ENCODE results near the gene GMDS.

Gene GMDS

GRCh38 chr6:1624851-1625781 is 620.3 kb downstream of the GMDS start:
- peaks cover 27% of the 10 kb centered on the region for H3K36me3 Mint-ChIP-seq (ENCODE audit: low read depth)
- H3K4me1 Mint-ChIP-seq (ENCODE audit: low read depth) = peaks cover 15% of the 10 kb centered on the region
- no peak overlapping the region for H3K27ac Mint-ChIP-seq
- H3K4me3 Mint-ChIP-seq = peak overlapping the region; percentile 78
- H3K27me3 Mint-ChIP-seq = peaks cover 67% of the 10 kb centered on the region
- no peaks in the 10 kb centered on the region for H3K9me3 Mint-ChIP-seq

GRCh38 chr6:1624058-1624850 is 621.2 kb downstream of the GMDS start:
- Mint-ChIP-seq H3K9me3 (no peaks in the 10 kb centered on the region), H3K27ac (no peak overlapping the region), H3K4me1 (ENCODE audit: low read depth) (peaks cover 15% of the 10 kb centered on the region), H3K36me3 (ENCODE audit: low read depth) (peaks cover 27% of the 10 kb centered on the region), H3K4me3 (peak overlapping the region; percentile 78), H3K27me3 (peaks cover 67% of the 10 kb centered on the region)

GRCh38 chr6:1623769-1624057 is 621.7 kb downstream of the GMDS start:
- Mint-ChIP-seq H3K36me3 (ENCODE audit: low read depth) (peaks cover 27% of the 10 kb centered on the region), H3K27me3 (peaks cover 65% of the 10 kb centered on the region), H3K4me1 (ENCODE audit: low read depth) (peaks cover 15% of the 10 kb centered on the region), H3K9me3 (no peaks in the 10 kb centered on the region), H3K4me3 (peak overlapping the region; percentile 30), H3K27ac (no peak overlapping the region)

GRCh38 chr6:1622851-1623768 is 622.3 kb downstream of the GMDS start:
- no peak overlapping the region for H3K27ac Mint-ChIP-seq
- peak overlapping the region; percentile 30 for H3K4me3 Mint-ChIP-seq
- peaks cover 27% of the 10 kb centered on the region for H3K36me3 Mint-ChIP-seq (ENCODE audit: low read depth)
- H3K4me1 Mint-ChIP-seq (ENCODE audit: low read depth) = peaks cover 15% of the 10 kb centered on the region
- peaks cover 65% of the 10 kb centered on the region for H3K27me3 Mint-ChIP-seq
- H3K9me3 Mint-ChIP-seq = no peaks in the 10 kb centered on the region

GRCh38 chr6:1622220-1622850 is 623.1 kb downstream of the GMDS start:
- Mint-ChIP-seq H3K27ac (no peak overlapping the region), H3K9me3 (no peaks in the 10 kb centered on the region), H3K4me1 (ENCODE audit: low read depth) (peaks cover 15% of the 10 kb centered on the region), H3K27me3 (peaks cover 66% of the 10 kb centered on the region), H3K4me3 (no peak overlapping the region), H3K36me3 (ENCODE audit: low read depth) (peaks cover 27% of the 10 kb centered on the region)

- no peak overlapping the region for H3K27ac Mint-ChIP-seq
- peaks cover 63% of the 10 kb centered on the region for H3K27me3 Mint-ChIP-seq
- H3K36me3 Mint-ChIP-seq (ENCODE audit: low read depth) = peaks cover 27% of the 10 kb centered on the region
- peaks cover 13% of the 10 kb centered on the region for H3K4me1 Mint-ChIP-seq (ENCODE audit: low read depth)
- no peak overlapping the region for H3K4me3 Mint-ChIP-seq
- H3K9me3 Mint-ChIP-seq = no peaks in the 10 kb centered on the region
These were observed 624.2 kb downstream of the GMDS start for GRCh38 chr6:1621070-1621701.

- H3K27me3 Mint-ChIP-seq = peaks cover 63% of the 10 kb centered on the region
- no peak overlapping the region for H3K4me3 Mint-ChIP-seq
- H3K36me3 Mint-ChIP-seq (ENCODE audit: low read depth) = peaks cover 26% of the 10 kb centered on the region
- peaks cover 9% of the 10 kb centered on the region for H3K4me1 Mint-ChIP-seq (ENCODE audit: low read depth)
- no peak overlapping the region for H3K27ac Mint-ChIP-seq
- no peaks in the 10 kb centered on the region for H3K9me3 Mint-ChIP-seq
These were observed 624.8 kb downstream of the GMDS start for GRCh38 chr6:1620504-1621069.

GRCh38 chr6:1619673-1620503 is 625.5 kb downstream of the GMDS start:
- Mint-ChIP-seq H3K4me3 (no peak overlapping the region), H3K9me3 (no peaks in the 10 kb centered on the region), H3K27ac (no peak overlapping the region), H3K27me3 (peaks cover 60% of the 10 kb centered on the region), H3K4me1 (ENCODE audit: low read depth) (peaks cover 2% of the 10 kb centered on the region), H3K36me3 (ENCODE audit: low read depth) (peaks cover 23% of the 10 kb centered on the region)

GRCh38 chr6:1619098-1619672 is 626.2 kb downstream of the GMDS start:
- H3K9me3 Mint-ChIP-seq = no peaks in the 10 kb centered on the region
- peaks cover 23% of the 10 kb centered on the region for H3K36me3 Mint-ChIP-seq (ENCODE audit: low read depth)
- H3K27ac Mint-ChIP-seq = no peak overlapping the region
- no peak overlapping the region for H3K4me3 Mint-ChIP-seq
- H3K4me1 Mint-ChIP-seq (ENCODE audit: low read depth) = peaks cover 2% of the 10 kb centered on the region
- peaks cover 60% of the 10 kb centered on the region for H3K27me3 Mint-ChIP-seq

- peaks cover 60% of the 10 kb centered on the region for H3K27me3 Mint-ChIP-seq
- no peak overlapping the region for H3K4me3 Mint-ChIP-seq
- no peaks in the 10 kb centered on the region for H3K9me3 Mint-ChIP-seq
- H3K4me1 Mint-ChIP-seq (ENCODE audit: low read depth) = peaks cover 6% of the 10 kb centered on the region
- H3K27ac Mint-ChIP-seq = no peak overlapping the region
- peaks cover 21% of the 10 kb centered on the region for H3K36me3 Mint-ChIP-seq (ENCODE audit: low read depth)
These were observed 626.9 kb downstream of the GMDS start for GRCh38 chr6:1618311-1619097.

GRCh38 chr6:1617466-1618310 is 627.7 kb downstream of the GMDS start:
- Mint-ChIP-seq H3K27ac (no peak overlapping the region), H3K4me1 (ENCODE audit: low read depth) (peaks cover 9% of the 10 kb centered on the region), H3K36me3 (ENCODE audit: low read depth) (peaks cover 14% of the 10 kb centered on the region), H3K4me3 (no peak overlapping the region), H3K27me3 (peaks cover 60% of the 10 kb centered on the region), H3K9me3 (no peaks in the 10 kb centered on the region)

Data from stimulated activated naive CD8-positive, alpha-beta T cell treated with anti-CD3 and anti-CD28 coated beads, Interleukin-15, Interleukin-2, amounts not matched to agents 100 ng/mL and 50 ng/mL, for 24 hours (primary cell).